HepG2 (cell line): Measurements from ENCODE around the gene OR51E1. TPM values are rescaled to one million over a fixed set of nuclear protein-coding genes. Genes with fewer than 3 reads are reported as not detected.

ENCODE experiments used
- ERF ChIP-seq: IDR thresholded peaks from 2 replicates; pipeline ENCODE4 v1.6.1; 2018; ENCODE audit warnings: missing biosample characterization, missing genetic modification reagents
- HDAC1 ChIP-seq: sonication (generic); formaldehyde crosslinking; IDR thresholded peaks from 2 replicates; pipeline ENCODE4 v1.5.1; 2020; ENCODE audit warnings: mild to moderate bottlenecking, missing genetic modification reagents
- HMGXB4 ChIP-seq, 2 experiments: sonication (generic) in 1 of 2; formaldehyde crosslinking in 1 of 2; IDR thresholded peaks; 2 replicates each; pipeline versions ENCODE4 v1.4.0 to v1.6.1; 2018 to 2020; ENCODE audit warnings: missing genetic modification reagents in 2 of 2, borderline replicate concordance in 1 of 2, low read depth in 1 of 2, mild to moderate bottlenecking in 1 of 2, missing biosample characterization in 1 of 2
- LRRFIP1 ChIP-seq: sonication (generic); formaldehyde crosslinking; conservative IDR thresholded peaks from 2 replicates; pipeline ENCODE4 v1.4.0; 2020; ENCODE audit warnings: missing genetic modification reagents
- PCBP2 ChIP-seq: fragments of 200-400 bp; formaldehyde crosslinking; optimal IDR thresholded peaks from 2 replicates; pipeline ENCODE3; 2018; ENCODE audit warnings: low read length, low read depth; ENCODE audit not compliant: poor library complexity, severe bottlenecking
- TEAD2 ChIP-seq: sonication (generic); formaldehyde crosslinking; IDR thresholded peaks from 2 replicates; pipeline ENCODE4 v1.9.0; 2021; ENCODE audit warnings: missing genetic modification reagents
- ZNF24 ChIP-seq: fragments of 450-650 bp; IDR thresholded peaks from 2 replicates; pipeline ENCODE4 v1.6.1; 2017; ENCODE audit warnings: antibody characterized with exemption, mild to moderate bottlenecking
- ZNF292 ChIP-seq: sonication (generic); formaldehyde crosslinking; IDR thresholded peaks from 2 replicates; pipeline ENCODE4 v1.8.1; 2022; ENCODE audit warnings: mild to moderate bottlenecking, low read depth, missing genetic modification reagents, borderline replicate concordance
- ZNF816 ChIP-seq: sonication (generic); formaldehyde crosslinking; IDR thresholded peaks from 2 replicates; pipeline ENCODE4 v1.8.0; 2022; ENCODE audit warnings: missing genetic modification reagents, mild to moderate bottlenecking, borderline replicate concordance
- polyA plus RNA-seq, 8 experiments: library from polyadenylated mRNA; depleted of rRNA in 3 of 8; stranded (reverse) in 7 of 8; unstranded in 1 of 8; fragments of >200 nt; fragmentation: Illumina TruSeq in 4 of 8; extraction: Trizol in 4 of 8; gene quantifications; 2 replicates each; pipeline versions ENCODE4 v1.2.1 to v1.2.3, GENCODE V29; 2011 to 2016; ENCODE audit warnings: low read depth in 4 of 8, missing spikeins in 1 of 8, mixed read lengths in 1 of 8; ENCODE audit not compliant: insufficient read depth in 1 of 8
- total RNA-seq, 5 experiments: library from RNA; depleted of rRNA; stranded (reverse); fragments of >200 nt; fragmentation: Illumina TruSeq; extraction: Trizol; gene quantifications; 2 replicates each; pipeline ENCODE4 v1.2.3, GENCODE V29; 2016; ENCODE audit warnings: low read depth in 1 of 5
- TF ChIP-seq, protein P1 (sequence below): sonication (generic); formaldehyde crosslinking; IDR thresholded peaks from 2 replicates; pipeline ENCODE4 v1.4.0; 2020; ENCODE audit warnings: missing genetic modification reagents
- TF ChIP-seq, protein P2 (sequence below): sonication (generic); formaldehyde crosslinking; IDR thresholded peaks from 2 replicates; pipeline ENCODE4 v1.8.1; 2023; ENCODE audit warnings: missing genetic modification reagents, inconsistent platforms, borderline replicate concordance

Gene OR51E1
- total and polyA plus RNA-seq, 2 of the 13 experiments (the other 11 are each of a cell fraction or from before 2014, with no cell fraction given): not detected

- TF ChIP-seq HMGXB4 (CRISPR knock-in tag; IDR thresholded peaks at IDR 0.05; ENCODE audit: borderline replicate concordance in 1 of 2, low read depth in 1 of 2) (no peak), PCBP2 (no peak), ERF (CRISPR knock-in tag) (no peak), ZNF24 (no peak), HDAC1 (CRISPR knock-in tag) (no peak), ZNF292 (CRISPR knock-in tag) (no peak), ZNF816 (no peak), TEAD2 (no peak), LRRFIP1 (no peak)
- TF ChIP-seq, protein P1, sequence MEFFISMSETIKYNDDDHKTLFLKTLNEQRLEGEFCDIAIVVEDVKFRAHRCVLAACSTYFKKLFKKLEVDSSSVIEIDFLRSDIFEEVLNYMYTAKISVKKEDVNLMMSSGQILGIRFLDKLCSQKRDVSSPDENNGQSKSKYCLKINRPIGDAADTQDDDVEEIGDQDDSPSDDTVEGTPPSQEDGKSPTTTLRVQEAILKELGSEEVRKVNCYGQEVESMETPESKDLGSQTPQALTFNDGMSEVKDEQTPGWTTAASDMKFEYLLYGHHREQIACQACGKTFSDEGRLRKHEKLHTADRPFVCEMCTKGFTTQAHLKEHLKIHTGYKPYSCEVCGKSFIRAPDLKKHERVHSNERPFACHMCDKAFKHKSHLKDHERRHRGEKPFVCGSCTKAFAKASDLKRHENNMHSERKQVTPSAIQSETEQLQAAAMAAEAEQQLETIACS (CRISPR knock-in tag): no peak
- TF ChIP-seq, protein P2, sequence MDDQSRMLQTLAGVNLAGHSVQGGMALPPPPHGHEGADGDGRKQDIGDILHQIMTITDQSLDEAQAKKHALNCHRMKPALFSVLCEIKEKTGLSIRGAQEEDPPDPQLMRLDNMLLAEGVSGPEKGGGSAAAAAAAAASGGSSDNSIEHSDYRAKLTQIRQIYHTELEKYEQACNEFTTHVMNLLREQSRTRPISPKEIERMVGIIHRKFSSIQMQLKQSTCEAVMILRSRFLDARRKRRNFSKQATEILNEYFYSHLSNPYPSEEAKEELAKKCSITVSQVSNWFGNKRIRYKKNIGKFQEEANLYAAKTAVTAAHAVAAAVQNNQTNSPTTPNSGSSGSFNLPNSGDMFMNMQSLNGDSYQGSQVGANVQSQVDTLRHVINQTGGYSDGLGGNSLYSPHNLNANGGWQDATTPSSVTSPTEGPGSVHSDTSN (CRISPR knock-in tag): no peak
These were observed 38.7 kb upstream of the OR51E1 start (continued) for GRCh38 chr11:4605057-4605456.
